ENCODE results near the gene CCL16. TPM values are rescaled to one million over a fixed set of nuclear protein-coding genes. Genes with fewer than 3 reads are reported as not detected.
"Not testable (repeated sequence)": the region's sequence is repeated elsewhere in the genome, so short reads cannot be mapped to it uniquely, and the experiment has no call there.

The CCL16 gene
- total RNA-seq, 2 donors from 2014 or later: not detected

DNA sequence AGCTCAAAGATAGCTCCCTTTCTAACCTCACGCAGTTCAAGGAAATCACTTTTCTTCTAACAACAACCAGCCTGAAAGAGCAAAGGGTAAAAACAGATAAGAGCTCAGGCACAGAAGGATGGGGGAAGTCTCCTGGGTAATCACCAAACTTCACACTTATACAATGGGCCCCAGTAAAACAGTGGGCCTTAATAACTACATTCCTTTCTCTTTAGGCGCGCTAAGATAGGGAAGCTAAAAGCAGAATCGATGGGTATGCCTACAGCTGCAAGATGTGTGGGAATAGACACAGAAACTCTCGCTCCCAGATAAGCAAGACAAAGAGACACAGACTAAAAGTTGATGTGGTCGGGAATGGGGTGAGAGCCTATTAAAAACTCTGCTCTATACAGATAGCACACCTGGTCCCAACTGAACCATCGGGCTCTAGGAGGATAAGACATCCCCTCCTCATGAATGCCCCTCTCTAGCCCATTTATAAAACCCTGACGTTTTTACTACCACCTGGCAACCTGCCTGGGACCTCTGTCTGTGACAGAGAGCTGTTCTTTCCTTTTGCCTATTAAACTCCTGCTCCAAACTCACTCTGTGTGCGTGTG lies 38.6 kb downstream of the CCL16 start:
- DNase-seq: peak; percentile 55
- H3K4me1 ChIP-seq (ENCODE audit: control insufficient read depth, insufficient read depth, low read length): peaks cover 7% of the 10 kb centered on the region
- H3K27me3 ChIP-seq (ENCODE audit: control insufficient read depth, insufficient read depth, low read length, poor library complexity, severe bottlenecking): no peaks in the 10 kb centered on the region
- peak overlapping the region; percentile 29 for H3K9ac ChIP-seq (ENCODE audit: extremely low read depth, low read length, poor library complexity, severe bottlenecking)
- H3K27ac ChIP-seq (ENCODE audit: low read depth, low read length): peak overlapping the region; percentile 40
- peak overlapping the region; percentile 44 for H3K4me3 ChIP-seq (ENCODE audit: low read length)
- no peaks in the 10 kb centered on the region for H3K27me3 Mint-ChIP-seq (ENCODE audit: insufficient read depth)
- TF ChIP-seq, protein P1, sequence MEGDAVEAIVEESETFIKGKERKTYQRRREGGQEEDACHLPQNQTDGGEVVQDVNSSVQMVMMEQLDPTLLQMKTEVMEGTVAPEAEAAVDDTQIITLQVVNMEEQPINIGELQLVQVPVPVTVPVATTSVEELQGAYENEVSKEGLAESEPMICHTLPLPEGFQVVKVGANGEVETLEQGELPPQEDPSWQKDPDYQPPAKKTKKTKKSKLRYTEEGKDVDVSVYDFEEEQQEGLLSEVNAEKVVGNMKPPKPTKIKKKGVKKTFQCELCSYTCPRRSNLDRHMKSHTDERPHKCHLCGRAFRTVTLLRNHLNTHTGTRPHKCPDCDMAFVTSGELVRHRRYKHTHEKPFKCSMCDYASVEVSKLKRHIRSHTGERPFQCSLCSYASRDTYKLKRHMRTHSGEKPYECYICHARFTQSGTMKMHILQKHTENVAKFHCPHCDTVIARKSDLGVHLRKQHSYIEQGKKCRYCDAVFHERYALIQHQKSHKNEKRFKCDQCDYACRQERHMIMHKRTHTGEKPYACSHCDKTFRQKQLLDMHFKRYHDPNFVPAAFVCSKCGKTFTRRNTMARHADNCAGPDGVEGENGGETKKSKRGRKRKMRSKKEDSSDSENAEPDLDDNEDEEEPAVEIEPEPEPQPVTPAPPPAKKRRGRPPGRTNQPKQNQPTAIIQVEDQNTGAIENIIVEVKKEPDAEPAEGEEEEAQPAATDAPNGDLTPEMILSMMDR (conservative IDR thresholded peaks at IDR 0.05): no peak
- 69 to 84% methylated on average over 8 to 9 of the region's 9 CpGs for WGBS, 2 experiments (ENCODE audit: insufficient coverage in 1 of 2, insufficient read length in 1 of 2)
- H3K27ac Mint-ChIP-seq: peak overlapping the region; percentile 59
- peak overlapping the region; percentile 31 for H3K4me3 Mint-ChIP-seq
- H3K4me1 Mint-ChIP-seq: peaks cover 21% of the 10 kb centered on the region
- H3K36me3 ChIP-seq (ENCODE audit: control insufficient read depth, insufficient read depth, low read length): no peaks in the 10 kb centered on the region
- H3K9me3 ChIP-seq (ENCODE audit: control insufficient read depth, low read length): no peaks in the 10 kb centered on the region
- peaks cover 9% of the 10 kb centered on the region for H3K9me3 Mint-ChIP-seq
- H3K36me3 Mint-ChIP-seq (ENCODE audit: low read depth): no peaks in the 10 kb centered on the region

DNA sequence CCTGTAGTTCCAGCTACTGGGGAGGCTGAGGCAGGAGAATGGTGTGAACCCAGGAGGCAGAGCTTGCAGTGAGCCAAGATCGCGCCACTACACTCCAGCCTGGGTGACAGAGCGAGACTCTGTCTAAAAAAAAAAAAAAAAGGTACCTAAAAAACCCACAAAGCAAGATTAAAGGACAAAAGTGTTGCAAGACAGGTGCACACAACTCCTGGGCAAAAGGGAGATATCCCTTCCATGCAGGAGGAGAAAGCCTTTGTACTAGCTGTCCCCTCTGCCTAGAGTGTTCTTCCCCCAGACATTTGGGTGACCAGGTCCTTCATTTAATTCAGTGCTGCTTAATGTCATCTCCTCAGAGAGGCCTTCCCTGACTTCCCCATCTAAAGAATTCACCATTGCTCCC lies 42.8 kb downstream of the CCL16 start:
- not testable (repeated sequence) for H3K36me3 ChIP-seq (ENCODE audit: control insufficient read depth, insufficient read depth, low read length); H3K4me1 ChIP-seq (ENCODE audit: control insufficient read depth, insufficient read depth, low read length); H3K4me3 Mint-ChIP-seq; H3K27ac ChIP-seq (ENCODE audit: low read depth, low read length); H3K9ac ChIP-seq (ENCODE audit: extremely low read depth, low read length, poor library complexity, severe bottlenecking); H3K9me3 ChIP-seq (ENCODE audit: control insufficient read depth, low read length); H3K9me3 Mint-ChIP-seq; H3K27me3 ChIP-seq (ENCODE audit: control insufficient read depth, insufficient read depth, low read length, poor library complexity, severe bottlenecking); H3K27ac Mint-ChIP-seq; DNase-seq; H3K4me3 ChIP-seq (ENCODE audit: low read length); H3K36me3 Mint-ChIP-seq (ENCODE audit: low read depth); H3K27me3 Mint-ChIP-seq (ENCODE audit: insufficient read depth)
- H3K4me1 Mint-ChIP-seq: peaks cover 18% of the 10 kb centered on the region
- 100% methylated on average over 3 of the region's 3 CpGs; no CpG with 5 or more reads in 1 of the 2 experiments for WGBS, 2 experiments (ENCODE audit: insufficient coverage in 1 of 2, insufficient read length in 1 of 2)

DNA sequence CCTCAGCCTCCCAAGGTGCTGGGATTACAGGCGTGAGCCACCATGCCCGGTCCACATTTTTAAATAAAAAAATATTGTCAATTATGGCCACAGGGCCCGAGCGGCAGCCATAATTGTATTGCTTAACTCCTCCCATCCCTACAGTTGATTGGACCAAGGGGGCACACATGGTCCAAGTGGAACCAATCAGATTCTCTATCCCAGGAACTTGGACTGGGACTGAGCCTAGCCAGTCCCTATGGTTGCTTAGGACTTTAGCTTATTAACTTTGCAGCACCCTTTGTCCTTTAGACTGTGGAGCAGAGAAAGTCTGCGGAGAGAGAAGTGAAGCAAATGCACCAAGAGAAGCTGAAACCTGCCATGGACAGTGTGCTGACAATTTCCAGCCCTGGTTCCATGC lies 45.2 kb downstream of the CCL16 start:
- WGBS, 2 experiments (ENCODE audit: insufficient coverage in 1 of 2, insufficient read length in 1 of 2): 96 to 100% methylated on average over 4 to 5 of the region's 5 CpGs

More for the DNA sequence above, 45.2 kb downstream of the CCL16 start:
- Mint-ChIP-seq H3K27me3 (ENCODE audit: insufficient read depth) (peaks cover 3% of the 10 kb centered on the region), H3K9me3 (no peaks in the 10 kb centered on the region), H3K4me3 (no peak overlapping the region), H3K27ac (no peak overlapping the region), H3K4me1 (peaks cover 12% of the 10 kb centered on the region), H3K36me3 (ENCODE audit: low read depth) (no peaks in the 10 kb centered on the region)
- H3K27ac ChIP-seq (ENCODE audit: low read depth, low read length): no peak overlapping the region
- H3K9me3 ChIP-seq (ENCODE audit: control insufficient read depth, low read length): no peaks in the 10 kb centered on the region
- H3K27me3 ChIP-seq (ENCODE audit: control insufficient read depth, insufficient read depth, low read length, poor library complexity, severe bottlenecking): no peaks in the 10 kb centered on the region
- no peaks in the 10 kb centered on the region for H3K4me1 ChIP-seq (ENCODE audit: control insufficient read depth, insufficient read depth, low read length)
- no peak overlapping the region for H3K4me3 ChIP-seq (ENCODE audit: low read length)
- DNase-seq: no peak
- TF ChIP-seq, protein P1 (conservative IDR thresholded peaks at IDR 0.05): no peak
- H3K9ac ChIP-seq (ENCODE audit: extremely low read depth, low read length, poor library complexity, severe bottlenecking): no peak overlapping the region
- H3K36me3 ChIP-seq (ENCODE audit: control insufficient read depth, insufficient read depth, low read length): no peaks in the 10 kb centered on the region
